ENCODE measurements around the gene NIP7.

The NIP7 gene

DNA sequence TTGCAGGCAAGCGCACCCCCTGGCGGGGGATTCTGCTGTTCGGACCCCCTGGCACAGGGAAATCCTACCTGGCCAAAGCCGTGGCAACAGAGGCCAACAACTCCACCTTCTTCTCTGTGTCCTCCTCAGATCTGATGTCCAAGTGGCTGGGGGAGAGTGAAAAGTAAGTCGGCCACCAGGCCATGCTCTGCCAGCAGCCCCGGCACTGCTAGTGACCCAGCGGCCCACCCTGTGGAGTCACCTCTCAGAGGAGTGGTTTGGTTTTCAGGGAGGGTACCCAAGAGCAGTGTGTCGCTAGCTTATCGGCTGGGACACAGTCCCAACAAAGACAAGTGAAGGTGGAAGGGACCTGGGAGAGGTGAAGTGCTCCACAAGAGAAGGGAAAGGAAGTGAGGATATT is 20.2 kb upstream of the NIP7 start:
- DNase-seq, result no peak

GRCh38 chr16:69319826-69320739 is 19.5 kb upstream of the NIP7 start:
- peak; percentile 16 for DNase-seq

GRCh38 chr16:69320740-69321073 is 18.9 kb upstream of the NIP7 start:
- DNase-seq, result no peak

DNA sequence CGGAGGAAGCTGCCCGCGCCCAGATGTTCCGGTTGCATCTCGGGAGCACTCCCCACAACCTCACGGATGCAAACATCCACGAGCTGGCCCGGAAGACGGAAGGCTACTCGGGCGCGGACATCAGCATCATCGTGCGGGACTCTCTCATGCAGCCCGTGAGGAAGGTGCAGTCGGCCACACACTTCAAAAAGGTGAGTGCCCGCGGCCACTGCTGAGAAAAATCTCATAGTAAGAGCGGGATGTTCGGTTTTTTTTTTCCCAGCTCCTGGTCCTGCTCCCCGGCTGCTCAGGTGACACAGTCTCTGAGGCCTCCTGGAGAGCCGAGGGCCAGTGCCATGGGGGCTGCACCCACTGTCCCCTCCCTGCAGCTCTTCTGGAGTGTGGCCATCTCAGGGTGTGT is 18.5 kb upstream of the NIP7 start:
- DNase-seq, result peak; percentile 20

- peak; percentile 11 for DNase-seq
These were observed 17.2 kb upstream of the NIP7 start for GRCh38 chr16:69322343-69322742.

DNA sequence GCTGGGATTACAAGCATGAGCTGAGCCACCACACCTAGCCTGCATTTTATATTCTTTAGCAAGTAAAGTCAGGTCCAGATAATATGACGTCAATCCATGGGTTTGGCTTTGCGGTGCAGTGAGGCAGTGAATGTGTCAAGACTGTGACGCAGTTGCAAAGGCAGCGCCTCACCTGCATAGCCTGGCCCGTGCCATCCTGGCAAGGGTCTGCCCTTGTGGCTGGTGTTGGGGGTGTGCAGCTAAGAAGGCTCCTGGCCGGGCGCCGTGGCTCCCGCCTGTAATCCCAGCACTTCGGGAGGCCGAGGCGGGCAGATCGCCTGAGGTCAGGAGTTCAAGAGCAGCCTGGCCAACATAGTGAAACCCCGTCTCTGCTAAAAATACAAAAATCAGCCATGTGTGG is 16.2 kb upstream of the NIP7 start:
- peak; percentile 19 for DNase-seq

DNA sequence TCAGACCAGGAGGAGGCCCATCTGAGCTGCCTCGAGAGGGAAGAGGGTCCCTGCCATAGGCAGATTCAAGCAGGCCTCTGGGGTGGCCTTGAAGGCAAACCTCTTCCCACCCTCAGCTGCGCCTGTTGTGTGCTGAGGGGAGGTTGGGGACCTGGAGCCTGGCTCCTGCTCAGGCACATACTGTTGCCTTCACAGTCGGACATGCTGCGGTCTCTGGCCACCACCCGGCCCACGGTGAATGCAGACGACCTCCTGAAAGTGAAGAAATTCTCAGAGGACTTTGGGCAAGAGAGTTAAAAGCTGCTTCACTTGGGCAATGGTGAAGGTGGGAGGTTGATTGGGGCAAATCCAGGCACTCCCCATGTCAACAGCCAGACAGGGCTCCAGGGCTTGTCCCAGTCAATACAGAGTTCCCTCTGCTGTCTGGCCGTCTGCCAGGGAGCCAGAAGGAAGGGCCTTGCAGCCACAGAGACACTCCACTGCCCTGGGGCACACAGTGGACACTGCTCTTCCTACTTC is 15.5 kb upstream of the NIP7 start:
- DNase-seq, result peak; percentile 18

DNA sequence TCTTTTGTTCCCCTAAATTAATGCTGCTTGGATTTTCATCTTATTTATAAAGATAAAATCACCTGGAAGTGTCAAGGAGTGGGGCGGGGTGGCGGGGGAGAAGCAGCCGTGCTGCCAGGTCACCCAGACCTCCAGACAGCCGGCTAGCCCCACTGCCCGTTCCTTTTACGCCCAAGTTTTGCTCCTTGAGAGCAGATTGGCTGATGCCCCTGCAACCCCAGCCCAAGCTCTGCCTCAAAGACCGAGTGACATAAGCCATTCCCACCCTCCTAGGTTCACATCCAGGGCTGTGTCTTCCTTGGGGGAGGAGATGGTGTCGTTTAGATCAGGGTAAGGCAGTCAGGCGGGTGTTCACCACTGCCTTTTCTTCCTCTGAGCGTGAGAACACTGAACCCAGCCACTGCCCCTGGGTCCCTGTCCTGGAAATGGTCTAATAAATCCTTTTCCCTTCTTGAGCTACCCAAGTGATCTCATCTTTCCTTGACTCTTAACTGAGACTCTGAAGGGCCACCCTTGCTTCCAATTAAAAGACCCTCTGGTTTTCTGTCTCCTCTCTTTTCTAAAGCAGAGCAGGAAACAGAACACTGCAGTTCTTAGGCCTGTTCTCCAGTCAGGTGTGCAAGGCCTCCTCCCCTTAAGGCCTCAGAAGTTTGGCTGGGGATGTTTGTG is 14.9 kb upstream of the NIP7 start:
- DNase-seq, result peak; percentile 22

GRCh38 chr16:69325784-69326171 is 13.8 kb upstream of the NIP7 start:
- DNase-seq, result peak; percentile 16

GRCh38 chr16:69326172-69326873 is 13.2 kb upstream of the NIP7 start:
- peak; percentile 22 for DNase-seq

GRCh38 chr16:69327585-69328310 is 11.8 kb upstream of the NIP7 start:
- DNase-seq, result peak; percentile 23

- DNase-seq, result peak; percentile 30
These were observed 10.7 kb upstream of the NIP7 start for GRCh38 chr16:69328854-69329316.

DNA sequence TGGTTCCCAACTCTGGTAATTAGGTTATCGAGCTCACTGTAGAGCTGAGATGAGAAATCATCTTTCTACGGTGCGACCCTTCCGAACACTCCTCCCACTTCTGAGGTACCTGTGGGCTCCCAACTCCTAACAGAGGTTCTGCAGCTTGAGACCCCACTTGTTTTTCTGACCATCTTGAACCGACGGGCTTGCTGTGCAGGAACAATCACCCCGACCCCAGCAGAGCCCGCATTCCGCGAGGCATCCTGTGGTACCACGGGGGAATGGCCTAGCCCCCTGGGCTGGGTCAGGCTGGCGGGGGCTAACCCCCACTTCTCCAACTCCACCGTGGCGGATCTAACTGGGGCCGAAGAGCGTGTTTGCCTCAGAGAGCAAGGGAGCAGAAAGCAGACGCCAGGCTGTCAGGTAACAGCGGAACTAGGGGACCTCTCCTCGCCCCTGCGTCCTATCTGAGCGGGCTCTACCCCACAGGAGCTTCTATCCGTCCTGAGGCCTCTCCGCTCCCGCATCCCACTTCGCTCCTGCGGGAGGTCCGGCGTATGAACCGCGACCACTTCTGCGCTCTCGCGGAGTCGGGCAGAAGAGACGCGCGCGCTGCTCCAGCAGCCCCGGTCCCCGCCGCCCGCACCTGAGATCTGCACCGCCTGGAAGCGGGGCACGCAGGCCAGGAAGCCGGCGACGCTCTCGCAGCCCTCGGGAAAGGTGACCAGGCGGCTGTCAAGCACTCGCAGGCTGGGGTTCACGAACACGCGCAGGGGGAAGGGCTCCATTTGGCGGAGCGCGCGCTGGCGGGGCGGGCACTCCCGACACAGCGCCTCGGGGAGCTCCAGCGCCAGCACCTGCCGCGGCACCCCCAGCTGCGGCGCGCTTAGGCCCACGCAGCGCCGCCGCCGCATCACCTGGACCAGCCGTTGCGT is 9.9 kb upstream of the NIP7 start:
- peak; percentile 55 for DNase-seq

GRCh38 chr16:69330286-69331109 is 9.1 kb upstream of the NIP7 start, which contains the start of gene PDF:
Gene PDF (minus strand): TSS chr16:69330588. CDS start chr16:69330570, 18 bp downstream.
- DNase-seq, result peak; percentile 88

DNA sequence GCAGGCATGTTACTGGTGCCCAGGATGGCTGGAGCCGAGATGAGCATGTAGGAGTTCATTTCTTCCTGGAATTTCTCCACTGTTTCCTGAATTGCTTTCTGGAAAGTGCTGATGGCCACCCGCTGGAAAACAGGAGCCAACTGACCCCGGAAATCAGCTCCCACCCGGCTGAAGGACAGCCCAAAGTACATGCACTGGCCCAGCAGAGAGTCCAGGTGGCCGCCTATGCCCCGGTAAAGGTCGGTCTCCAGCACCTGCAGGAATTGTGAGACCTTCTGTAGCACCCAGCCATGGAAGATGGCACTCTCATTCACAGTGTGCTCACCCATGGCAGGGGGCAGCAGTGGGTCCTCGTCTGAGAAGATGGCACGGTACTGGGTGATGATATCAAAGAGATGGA is 4.9 kb upstream of the NIP7 start:
- DNase-seq, result no peak

DNA sequence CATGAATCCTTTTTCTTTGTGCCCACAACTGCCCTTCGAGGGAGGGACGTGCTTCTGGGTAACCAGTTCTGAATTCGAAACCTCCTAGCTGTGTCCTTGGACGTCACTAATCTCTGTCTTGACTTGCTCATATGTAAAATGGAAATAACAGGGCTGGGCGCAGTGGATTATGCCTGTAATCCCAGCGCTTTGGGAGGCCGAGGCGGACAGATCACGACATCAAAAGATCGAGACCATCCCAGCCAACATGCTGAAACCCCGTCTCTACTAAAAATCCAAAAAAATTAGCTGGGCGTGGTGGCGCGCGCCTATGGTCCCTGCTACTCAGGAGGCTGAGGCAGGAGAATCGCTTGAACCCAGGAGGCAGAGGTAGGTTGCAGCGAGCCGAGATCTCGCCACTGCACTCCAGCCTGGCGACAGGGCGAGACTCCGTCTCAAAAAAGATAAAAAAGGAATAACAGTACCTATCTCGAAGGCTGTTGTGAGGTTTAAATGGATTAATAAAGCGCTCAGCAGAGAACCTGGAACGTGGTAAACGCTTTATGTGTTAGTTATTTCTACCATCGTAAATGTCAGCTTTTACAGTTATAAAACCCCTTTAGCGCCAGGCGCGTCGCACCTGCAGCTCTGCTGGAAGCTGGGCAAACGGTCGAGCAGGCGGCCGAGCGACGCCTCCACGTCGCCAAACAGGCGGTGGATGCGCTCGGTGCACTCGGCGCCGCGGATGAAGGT is 849 bp upstream of the NIP7 start:
- peak; percentile 69 for DNase-seq

DNA sequence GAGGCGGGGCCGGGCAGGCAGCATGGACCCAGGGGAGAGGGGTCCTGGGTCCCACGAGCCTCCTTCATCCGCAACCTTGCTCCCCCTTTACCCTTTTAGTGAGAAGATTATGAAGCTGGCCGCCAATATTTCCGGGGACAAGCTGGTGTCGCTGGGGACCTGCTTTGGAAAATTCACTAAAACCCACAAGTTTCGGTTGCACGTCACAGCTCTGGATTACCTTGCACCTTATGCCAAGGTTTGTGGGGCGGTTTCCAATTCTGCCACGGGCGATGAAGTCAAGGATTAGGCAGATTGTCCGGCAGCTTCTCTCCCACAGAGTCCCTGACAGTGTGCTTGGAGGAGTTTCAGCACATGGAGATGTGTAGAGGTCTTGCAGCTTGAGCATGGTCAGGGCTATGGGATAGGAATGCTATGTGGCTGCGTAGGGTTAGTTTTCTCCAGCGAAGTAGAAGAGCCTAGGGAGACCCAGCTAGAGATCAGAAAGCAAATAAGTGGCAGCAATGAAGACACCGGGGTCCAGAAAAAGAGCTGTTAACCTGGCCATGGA is 598 bp downstream of the NIP7 start:
- DNase-seq, result peak; percentile 58

DNA sequence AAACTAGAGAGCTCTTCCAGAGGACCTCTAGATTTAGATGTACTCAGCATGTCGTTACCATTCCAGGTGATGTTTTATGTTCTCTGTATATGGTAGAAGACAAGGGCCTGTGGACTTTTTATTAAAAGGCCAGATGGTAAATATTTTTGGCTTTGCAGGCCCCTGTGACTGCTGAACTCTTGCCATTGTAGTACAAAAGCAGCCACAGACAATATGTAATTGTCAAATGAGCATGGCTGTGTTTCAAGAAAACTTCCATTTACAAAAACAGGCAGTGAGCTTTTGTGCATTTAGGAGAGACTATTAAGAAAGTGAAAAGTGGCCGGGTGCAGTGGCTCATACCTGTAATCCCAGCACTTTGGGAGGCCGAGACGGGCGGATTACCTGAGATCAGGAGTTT is 4.6 kb downstream of the NIP7 start:
- no peak for DNase-seq

DNA sequence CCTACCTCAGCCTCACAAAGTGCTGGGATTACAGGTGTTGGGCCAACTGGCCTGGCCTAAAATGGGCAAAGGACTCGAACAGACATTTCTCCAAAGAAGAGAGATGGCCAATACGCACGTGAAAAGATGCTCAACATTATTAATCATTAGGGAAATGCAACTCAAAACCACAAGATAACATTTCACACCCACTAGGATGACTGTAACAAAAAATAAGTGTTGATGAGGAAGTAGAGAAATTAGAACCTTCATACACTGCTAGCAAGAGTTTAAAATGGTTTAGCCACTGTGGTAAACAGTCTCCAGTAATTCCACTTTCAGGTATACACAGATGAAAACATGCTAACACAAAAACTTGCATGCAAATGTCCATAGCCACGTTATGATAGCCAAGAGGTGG is 6.4 kb downstream of the NIP7 start:
- DNase-seq, result no peak

DNA sequence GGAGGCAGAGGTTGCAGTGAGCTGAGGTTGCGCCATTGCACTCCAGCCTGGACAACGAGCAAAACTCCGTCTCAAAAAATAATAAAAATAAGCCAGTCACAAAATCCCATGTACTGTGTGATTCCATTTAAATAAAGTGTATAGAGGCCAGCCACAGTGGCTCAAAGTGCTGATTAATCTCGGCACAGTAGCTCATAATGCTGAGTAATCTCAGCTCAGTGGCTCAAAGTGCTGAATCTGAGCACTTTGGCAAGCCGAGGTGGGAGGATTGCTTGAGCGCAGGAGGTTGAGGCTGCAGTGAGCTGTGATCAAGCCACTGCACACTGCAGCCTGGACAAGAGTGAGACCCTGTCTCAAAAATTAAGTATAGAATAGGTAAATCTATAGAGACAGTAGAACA is 7.1 kb downstream of the NIP7 start:
- DNase-seq, result no peak

Measured in stimulated activated CD8-positive, alpha-beta memory T cell treated with anti-CD3 and anti-CD28 coated beads, Interleukin-4, amount 100 ng/mL, for 48 hours (primary cell).